Activated CD4-positive, alpha-beta T cell treated with anti-CD3 and anti-CD28 coated beads for 36 hours (primary cell): Measurements from ENCODE around the gene TPRA1. TPM values are rescaled to one million over a fixed set of nuclear protein-coding genes. Genes with fewer than 3 reads are reported as not detected.
"Not testable (repeated sequence)": the region's sequence is repeated elsewhere in the genome, so short reads cannot be mapped to it uniquely, and the experiment has no call there.

Experiments
- ATAC-seq: fragments of 200-7000 bp; cut with Tn5 transposase; one replicate; pipeline ENCODE4 v1.10.0; 2021; ENCODE audit warnings: mild to moderate bottlenecking, moderate library complexity
- CTCF ChIA-PET: fragments of 350-600 bp; sonication (Branson Sonifier 250); formaldehyde crosslinking; loops from one replicate; lab custom pipeline; 2021; ENCODE audit warnings: antibody characterized with exemption; lab: Charles Lee
- POLR2A ChIA-PET: fragments of 350-600 bp; sonication (Branson Sonifier 250); formaldehyde crosslinking; loops from one replicate; lab custom pipeline; 2021; ENCODE audit warnings: antibody characterized with exemption, inconsistent platforms; lab: Charles Lee
- DNase-seq: peaks from one replicate; pipeline ENCODE4 v3.0.0-alpha.2; 2020
- H3K27ac Mint-ChIP-seq: one replicate; pipeline ENCODE4 v1.8.0; 2021; ENCODE audit warnings: mixed read lengths
- H3K27me3 Mint-ChIP-seq: one replicate; pipeline ENCODE4 v1.8.0; 2021; ENCODE audit warnings: mixed read lengths
- H3K36me3 Mint-ChIP-seq: one replicate; pipeline ENCODE4 v1.8.0; 2021; ENCODE audit warnings: low read depth, mixed read lengths
- H3K4me1 Mint-ChIP-seq: one replicate; pipeline ENCODE4 v1.8.0; 2021; ENCODE audit warnings: mixed read lengths
- H3K4me3 Mint-ChIP-seq: one replicate; pipeline ENCODE4 v1.8.0; 2021; ENCODE audit warnings: mild to moderate bottlenecking, moderate library complexity, mixed read lengths
- H3K9me3 Mint-ChIP-seq: one replicate; pipeline ENCODE4 v1.8.0; 2021; ENCODE audit warnings: low read depth, mixed read lengths
- intact Hi-C, 2 experiments: fragments of 100-400 bp; cut with DNase I in 1 of 2; cut with micrococcal nuclease in 1 of 2; formaldehyde crosslinking; loops; one replicate each; pipeline versions ENCODE4 v1.14.2 to v1.15.1; 2022 to 2024; cut with DNase I, micrococcal nuclease
- total RNA-seq, 2 experiments: library from RNA; stranded (reverse); gene quantifications; one replicate each; pipeline ENCODE4 v1.2.3, GENCODE V29; 2021

The TPRA1 gene
- total RNA-seq, 2 experiments from 2014 or later, result 22.5 to 24.8 TPM

- H3K27ac Mint-ChIP-seq, result no peak overlapping the region
- H3K4me3 Mint-ChIP-seq, result no peak overlapping the region
- POLR2A ChIA-PET, result no interaction called here
- no peaks in the 10 kb centered on the region for H3K27me3 Mint-ChIP-seq
- DNase-seq (no peak), ATAC-seq (no peak)
- intact Hi-C loops, result no loop called here
- no peaks in the 10 kb centered on the region for H3K9me3 Mint-ChIP-seq
- CTCF ChIA-PET, result interaction anchor here (0.7 kb wide), 1 partner anchor 935 kb away, joined by 3 read pairs; no protein-coding TSS in a partner anchor
- H3K36me3 Mint-ChIP-seq, result peaks cover 87% of the 10 kb centered on the region
- H3K4me1 Mint-ChIP-seq, result no peaks in the 10 kb centered on the region
Observed at GRCh38 chr3:127614928-127615589, 24.5 kb upstream of the TPRA1 start.

GRCh38 chr3:127613406-127613805 is 22.9 kb upstream of the TPRA1 start:
- Mint-ChIP-seq H3K4me3 (no peak overlapping the region), H3K4me1 (no peaks in the 10 kb centered on the region), H3K9me3 (no peaks in the 10 kb centered on the region), H3K27ac (no peak overlapping the region), H3K36me3 (peaks cover 85% of the 10 kb centered on the region), H3K27me3 (no peaks in the 10 kb centered on the region)
- ATAC-seq, result no peak
- ChIA-PET CTCF (no interaction called here), POLR2A (interaction anchor here (1.6 kb wide), 1 partner anchor 9 kb away, joined by 7 read pairs; no protein-coding TSS in a partner anchor)
- DNase-seq, result no peak
- intact Hi-C loops, result no loop called here

DNA sequence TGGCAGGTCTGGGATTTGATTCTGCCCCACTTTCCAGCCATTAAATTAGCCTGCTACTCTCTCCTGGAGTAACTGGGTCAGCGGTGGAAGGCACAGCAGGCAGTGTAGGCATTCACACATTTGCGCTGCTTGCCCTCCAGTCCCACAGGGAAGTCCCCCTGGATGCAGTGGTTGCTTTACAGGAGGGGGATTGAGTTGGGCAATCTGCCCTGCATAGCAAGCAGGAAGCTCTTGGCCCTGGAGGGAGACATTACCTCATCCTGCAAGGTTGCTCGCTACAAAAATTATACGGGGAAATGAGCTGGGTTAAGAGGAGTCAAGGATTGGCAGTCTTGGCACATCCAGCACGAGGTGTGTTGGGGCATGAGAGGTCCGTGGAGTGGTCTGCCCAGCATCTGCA is 22.4 kb upstream of the TPRA1 start:
- Mint-ChIP-seq H3K27me3 (no peaks in the 10 kb centered on the region), H3K9me3 (no peaks in the 10 kb centered on the region), H3K27ac (no peak overlapping the region), H3K36me3 (peaks cover 85% of the 10 kb centered on the region), H3K4me1 (no peaks in the 10 kb centered on the region), H3K4me3 (no peak overlapping the region)
- no peak for ATAC-seq
- CTCF ChIA-PET, result no interaction called here
- POLR2A ChIA-PET, result interaction anchor here (1.6 kb wide), 1 partner anchor 9 kb away, joined by 7 read pairs; no protein-coding TSS in a partner anchor
- no peak for DNase-seq
- intact Hi-C loops, result no loop called here

DNA sequence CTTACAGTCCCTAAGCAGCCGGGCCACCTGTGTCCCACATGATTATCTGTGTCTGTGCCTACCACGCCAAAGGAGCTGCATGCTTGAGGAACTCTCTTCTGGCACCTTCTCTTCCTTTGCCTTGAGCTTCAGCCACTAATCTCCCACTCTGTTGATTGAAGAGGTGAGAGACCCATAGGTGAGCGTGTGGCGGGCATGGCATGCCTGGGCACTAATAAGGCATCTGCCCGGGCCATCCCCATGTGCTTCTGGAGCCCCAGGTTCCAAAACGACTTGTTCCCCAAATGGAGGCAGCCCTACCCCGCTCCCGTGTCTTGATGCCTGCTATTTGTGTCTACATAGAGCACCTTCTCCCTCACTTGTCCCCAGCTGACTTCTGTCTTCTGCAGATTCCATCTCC is 20.7 kb upstream of the TPRA1 start:
- Mint-ChIP-seq H3K27me3 (no peaks in the 10 kb centered on the region), H3K4me3 (no peak overlapping the region), H3K9me3 (no peaks in the 10 kb centered on the region), H3K27ac (no peak overlapping the region), H3K4me1 (no peaks in the 10 kb centered on the region), H3K36me3 (peaks cover 88% of the 10 kb centered on the region)
- CTCF ChIA-PET, result interaction anchor here (2.5 kb wide), 1 partner anchor 36 kb away, joined by 9 read pairs; no protein-coding TSS in a partner anchor
- intact Hi-C loops, result no loop called here
- POLR2A ChIA-PET, result interaction anchor here (0.8 to 3.4 kb wide), 4 partner anchors 11 to 25 kb away, joined by 3 to 15 read pairs (median 4); partner anchors contain the start of gene MCM2
- DNase-seq, result no peak
- ATAC-seq, result no peak

DNA sequence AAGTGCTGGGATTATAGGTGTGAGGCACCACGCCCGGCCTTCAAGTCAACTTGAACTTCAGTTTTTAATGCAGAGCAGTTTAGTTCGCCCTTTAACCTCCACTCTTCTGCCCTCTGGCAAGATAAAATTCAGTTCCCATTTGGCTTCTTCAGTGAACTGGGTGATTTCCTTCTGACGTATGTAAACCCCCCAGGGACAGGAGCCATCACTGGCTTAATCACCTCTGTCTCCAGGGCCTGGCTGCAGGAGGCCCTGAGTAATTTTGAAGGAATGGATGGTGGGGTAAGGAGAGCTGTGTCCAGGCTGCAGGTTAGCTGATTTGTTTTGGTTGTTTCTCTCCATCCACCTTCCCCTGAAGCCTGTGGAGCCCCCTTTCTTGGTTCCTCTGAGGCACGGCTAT is 19.6 kb upstream of the TPRA1 start:
- DNase-seq (no peak), ATAC-seq (no peak)
- Mint-ChIP-seq H3K27me3 (no peaks in the 10 kb centered on the region), H3K4me1 (no peaks in the 10 kb centered on the region), H3K9me3 (no peaks in the 10 kb centered on the region), H3K36me3 (peaks cover 87% of the 10 kb centered on the region), H3K27ac (no peak overlapping the region), H3K4me3 (no peak overlapping the region)
- intact Hi-C loops, result no loop called here
- ChIA-PET POLR2A (interaction anchor here (1.4 to 3.4 kb wide), 2 partner anchors 12 kb away, joined by 4 to 15 read pairs; partner anchors contain the start of gene MCM2), CTCF (interaction anchor here (0.8 to 2.5 kb wide), 2 partner anchors 14 to 35 kb away, joined by 3 to 9 read pairs; no protein-coding TSS in a partner anchor)

DNA sequence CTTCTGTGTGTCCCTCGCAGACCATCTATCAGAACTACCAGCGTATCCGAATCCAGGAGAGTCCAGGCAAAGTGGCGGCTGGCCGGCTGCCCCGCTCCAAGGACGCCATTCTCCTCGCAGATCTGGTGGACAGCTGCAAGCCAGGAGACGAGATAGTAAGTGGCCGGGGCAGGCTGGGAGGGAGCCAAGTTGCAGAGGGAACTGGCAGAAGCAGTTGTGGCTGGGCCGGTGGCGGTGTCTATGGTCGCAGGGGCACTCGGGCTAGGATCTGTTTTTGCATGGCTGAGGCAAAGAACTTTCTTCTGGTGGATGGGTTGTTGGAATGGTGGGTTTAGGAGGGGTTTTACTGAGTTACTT is 17.8 kb upstream of the TPRA1 start:
- DNase-seq, result no peak
- Mint-ChIP-seq H3K4me1 (peaks cover 3% of the 10 kb centered on the region), H3K9me3 (no peaks in the 10 kb centered on the region), H3K4me3 (no peak overlapping the region), H3K36me3 (peaks cover 85% of the 10 kb centered on the region), H3K27ac (no peak overlapping the region), H3K27me3 (no peaks in the 10 kb centered on the region)
- POLR2A ChIA-PET, result interaction anchor here (3.4 kb wide), 1 partner anchor 11 kb away, joined by 15 read pairs; the partner anchor contains the start of gene MCM2
- intact Hi-C loops, result no loop called here
- ATAC-seq, result no peak
- CTCF ChIA-PET, result no interaction called here

GRCh38 chr3:127607675-127608361 is 17.3 kb upstream of the TPRA1 start:
- CTCF ChIA-PET, result interaction anchor here (0.6 kb wide), 1 partner anchor 208 kb away, joined by 3 read pairs; no protein-coding TSS in a partner anchor
- H3K9me3 Mint-ChIP-seq, result no peaks in the 10 kb centered on the region
- ATAC-seq (no peak), DNase-seq (no peak)
- POLR2A ChIA-PET, result interaction anchor here (1.1 to 2.0 kb wide), 2 partner anchors 10 to 12 kb away, joined by 4 to 9 read pairs; partner anchors contain the start of gene MCM2
- no peak overlapping the region for H3K4me3 Mint-ChIP-seq
- peaks cover 3% of the 10 kb centered on the region for H3K4me1 Mint-ChIP-seq
- H3K36me3 Mint-ChIP-seq, result peaks cover 83% of the 10 kb centered on the region
- intact Hi-C loops, result no loop called here
- H3K27me3 Mint-ChIP-seq, result no peaks in the 10 kb centered on the region
- no peak overlapping the region for H3K27ac Mint-ChIP-seq

GRCh38 chr3:127606981-127607595 is 16.6 kb upstream of the TPRA1 start:
- H3K9me3 Mint-ChIP-seq, result no peaks in the 10 kb centered on the region
- intact Hi-C loops, result no loop called here
- DNase-seq (no peak), ATAC-seq (no peak)
- no peaks in the 10 kb centered on the region for H3K27me3 Mint-ChIP-seq
- ChIA-PET CTCF (interaction anchor here (0.6 kb wide), 2 partner anchors 207 to 412 kb away, joined by 3 read pairs; no protein-coding TSS in a partner anchor), POLR2A (interaction anchor here (0.7 to 2.0 kb wide), 3 partner anchors 9 to 21 kb away, joined by 3 to 9 read pairs (median 4); partner anchors contain the start of gene MCM2)
- H3K27ac Mint-ChIP-seq, result no peak overlapping the region
- H3K4me1 Mint-ChIP-seq, result peaks cover 9% of the 10 kb centered on the region
- peaks cover 82% of the 10 kb centered on the region for H3K36me3 Mint-ChIP-seq
- H3K4me3 Mint-ChIP-seq, result no peak overlapping the region

GRCh38 chr3:127606086-127606805 is 15.7 kb upstream of the TPRA1 start:
- ChIA-PET POLR2A (interaction anchor here (0.7 to 2.0 kb wide), 2 partner anchors 8 to 20 kb away, joined by 3 to 9 read pairs; partner anchors contain the start of gene MCM2), CTCF (interaction anchor here (0.6 kb wide), 1 partner anchor 413 kb away, joined by 3 read pairs; no protein-coding TSS in a partner anchor)
- Mint-ChIP-seq H3K36me3 (peaks cover 86% of the 10 kb centered on the region), H3K27me3 (no peaks in the 10 kb centered on the region), H3K27ac (no peak overlapping the region), H3K4me1 (peaks cover 17% of the 10 kb centered on the region), H3K4me3 (no peak overlapping the region), H3K9me3 (no peaks in the 10 kb centered on the region)
- ATAC-seq (no peak), DNase-seq (no peak)
- intact Hi-C loops, result no loop called here

- CTCF ChIA-PET, H3K27ac Mint-ChIP-seq, DNase-seq, intact Hi-C loops, POLR2A ChIA-PET, H3K9me3 Mint-ChIP-seq, H3K27me3 Mint-ChIP-seq, H3K4me3 Mint-ChIP-seq, ATAC-seq: not testable (repeated sequence)
- Mint-ChIP-seq H3K4me1 (peaks cover 22% of the 10 kb centered on the region), H3K36me3 (peaks cover 85% of the 10 kb centered on the region)
Observed at GRCh38 chr3:127605547-127605946, 15.0 kb upstream of the TPRA1 start.
